H1 (cell line): ENCODE data around the gene ULBP1. TPM values are rescaled to one million over a fixed set of nuclear protein-coding genes. Genes with fewer than 3 reads are reported as not detected.
A peak's percentile ranks its signal among the peaks of the same experiment; 100 is the strongest.

Experiments used
- CTCF ChIA-PET: fragments of 300-600 bp; sonication (Branson Sonifier 250); formaldehyde crosslinking; loops from one replicate; lab custom pipeline; 2021; ENCODE audit not compliant: partially characterized antibody; lab: Charles Lee
- POLR2A ChIA-PET: fragments of 300-600 bp; sonication (Branson Sonifier 250); formaldehyde crosslinking; loops from one replicate; lab custom pipeline; 2021; ENCODE audit warnings: inconsistent platforms; ENCODE audit not compliant: partially characterized antibody; lab: Charles Lee
- DNase-seq, 2 experiments: peaks; one replicate each; pipeline versions ENCODE4 v3.0.0 to v3.0.0-alpha.2; 2010 to 2022; ENCODE audit warnings: low spot score in 2 of 2, low read depth in 1 of 2, mixed read lengths in 1 of 2
- FAIRE-seq: peaks from 2 replicates; lab custom pipeline; 2011; peaks lifted over from hg19 to GRCh38; lab: Jason Lieb, UNC
- H2AFZ ChIP-seq: 2 replicates; pipeline ENCODE4 v1.8.1; 2012; ENCODE audit warnings: low read length, inconsistent platforms
- H2AK5ac ChIP-seq: 2 replicates; pipeline ENCODE4 v1.6.1; 2013; ENCODE audit warnings: low read depth, low read length
- H2BK120ac ChIP-seq: replicated peaks from 2 replicates; pipeline ENCODE3; 2013; ENCODE audit warnings: low read depth, low read length, inconsistent platforms
- H2BK12ac ChIP-seq: 2 replicates; pipeline ENCODE4 v1.6.1; 2013; ENCODE audit warnings: low read depth, low read length
- H2BK15ac ChIP-seq: 2 replicates; pipeline ENCODE4 v1.6.1; 2013; ENCODE audit warnings: low read length
- H2BK20ac ChIP-seq: 2 replicates; pipeline ENCODE4 v1.6.1; 2013; ENCODE audit warnings: low read length
- H2BK5ac ChIP-seq: 2 replicates; pipeline ENCODE4 v1.6.1; 2013; ENCODE audit warnings: low read depth, low read length
- H3K14ac ChIP-seq: 2 replicates; pipeline ENCODE4 v1.6.1; 2013; ENCODE audit warnings: inconsistent platforms; ENCODE audit not compliant: insufficient read length
- H3K18ac ChIP-seq: 2 replicates; pipeline ENCODE4 v1.6.1; 2013; ENCODE audit warnings: low read length; ENCODE audit errors: extremely low read depth
- H3K23ac ChIP-seq: 2 replicates; pipeline ENCODE4 v1.6.1; 2013; ENCODE audit warnings: inconsistent platforms; ENCODE audit not compliant: insufficient read length
- H3K23me2 ChIP-seq: 2 replicates; pipeline ENCODE4 v1.6.1; 2013; ENCODE audit warnings: low read depth, low read length
- H3K27ac ChIP-seq: 2 replicates; pipeline ENCODE4 v1.6.1; 2011; ENCODE audit warnings: low read depth, low read length, inconsistent platforms
- H3K27me3 ChIP-seq, 4 experiments: replicated peaks in 1 of 4; 1 replicate in 1 of 4; 2 replicates in 3 of 4; pipeline versions ENCODE4 v1.6.1 to v1.8.1; 2011 to 2013; ENCODE audit warnings: low read length in 3 of 4, mild to moderate bottlenecking in 3 of 4, inconsistent platforms in 2 of 4, mixed read lengths in 2 of 4, moderate library complexity in 1 of 4; ENCODE audit not compliant: control insufficient read depth in 3 of 4, insufficient read depth in 3 of 4; ENCODE audit errors: extremely low read depth in 1 of 4
- H3K36me3 ChIP-seq, 4 experiments: 2 replicates each; pipeline versions ENCODE4 v1.6.1 to v1.8.1; 2011 to 2013; ENCODE audit warnings: mild to moderate bottlenecking in 4 of 4, low read length in 3 of 4, moderate library complexity in 2 of 4, control low read depth in 1 of 4, inconsistent platforms in 1 of 4; ENCODE audit not compliant: insufficient read depth in 4 of 4, control insufficient read depth in 2 of 4
- H3K4ac ChIP-seq: replicated peaks from 2 replicates; pipeline ENCODE3; 2013; ENCODE audit warnings: low read length, low read depth, mixed read lengths, inconsistent platforms; ENCODE audit not compliant: insufficient read length
- H3K4me1 ChIP-seq, 4 experiments: replicated peaks in 1 of 4; 1 replicate in 1 of 4; 2 replicates in 3 of 4; pipeline versions ENCODE4 v1.6.1 to v1.8.1; 2011 to 2013; ENCODE audit warnings: low read length in 3 of 4, inconsistent platforms in 2 of 4, mixed read lengths in 1 of 4; ENCODE audit not compliant: insufficient read depth in 4 of 4, control insufficient read depth in 3 of 4
- H3K4me2 ChIP-seq, 2 experiments: 2 replicates each; pipeline versions ENCODE4 v1.6.1 to v1.8.1; 2011 to 2013; ENCODE audit warnings: low read depth in 2 of 2, low read length in 2 of 2, control low read depth in 1 of 2, inconsistent platforms in 1 of 2, mild to moderate bottlenecking in 1 of 2; ENCODE audit not compliant: insufficient read depth in 1 of 2
- H3K4me3 ChIP-seq, 4 experiments: fragments of 200-600, 300-600 bp in 1 of 4; sonication (generic), shearing (Covaris generic), sonication (Bioruptor Twin) in 1 of 4; 2 replicates each; pipeline versions ENCODE4 v1.5.1 to v1.8.1; 2011 to 2016; ENCODE audit warnings: low read length in 4 of 4, low read depth in 3 of 4, control low read depth in 2 of 4, inconsistent platforms in 2 of 4, mild to moderate bottlenecking in 2 of 4, mixed read lengths in 1 of 4, moderate library complexity in 1 of 4; ENCODE audit not compliant: insufficient read depth in 2 of 4; ENCODE audit errors: extremely low read depth in 1 of 4
- H3K56ac ChIP-seq: replicated peaks from 2 replicates; pipeline ENCODE3; 2013; ENCODE audit warnings: low read depth, mild to moderate bottlenecking, mixed read lengths, low read length, inconsistent platforms; ENCODE audit not compliant: insufficient read length
- H3K79me1 ChIP-seq: 2 replicates; pipeline ENCODE4 v1.6.1; 2013; ENCODE audit warnings: low read depth, low read length, control low read depth
- H3K79me2 ChIP-seq, 2 experiments: 2 replicates each; pipeline versions ENCODE4 v1.6.1 to v1.8.1; 2012 to 2013; ENCODE audit warnings: low read length in 2 of 2, mild to moderate bottlenecking in 2 of 2, inconsistent platforms in 1 of 2; ENCODE audit not compliant: insufficient read depth in 2 of 2, control insufficient read depth in 1 of 2
- H3K9ac ChIP-seq, 4 experiments: replicated peaks in 1 of 4; 1 replicate in 1 of 4; 2 replicates in 3 of 4; pipeline versions ENCODE4 v1.6.1 to v1.8.1; 2011 to 2013; ENCODE audit warnings: low read depth in 3 of 4, low read length in 3 of 4, control low read depth in 2 of 4, mild to moderate bottlenecking in 2 of 4, moderate library complexity in 2 of 4, inconsistent platforms in 1 of 4; ENCODE audit errors: extremely low read depth in 1 of 4
- H3K9me3 ChIP-seq, 2 experiments: 2 replicates each; pipeline versions ENCODE4 v1.6.1 to v1.8.1; 2012 to 2013; ENCODE audit warnings: mild to moderate bottlenecking in 2 of 2, moderate library complexity in 2 of 2, control low read depth in 1 of 2, inconsistent platforms in 1 of 2, low read depth in 1 of 2, low read length in 1 of 2, mixed read lengths in 1 of 2; ENCODE audit not compliant: insufficient read depth in 2 of 2
- H4K20me1 ChIP-seq, 2 experiments: replicated peaks in 1 of 2; 2 replicates each; pipeline versions ENCODE3 to v1.8.1; 2011 to 2013; ENCODE audit warnings: inconsistent platforms in 2 of 2, low read length in 2 of 2, mild to moderate bottlenecking in 1 of 2; ENCODE audit not compliant: insufficient read depth in 2 of 2, control insufficient read depth in 1 of 2
- H4K5ac ChIP-seq: 2 replicates; pipeline ENCODE4 v1.6.1; 2013; ENCODE audit warnings: low read length, low read depth, mixed read lengths, inconsistent platforms; ENCODE audit not compliant: insufficient read length
- H4K8ac ChIP-seq: 2 replicates; pipeline ENCODE4 v1.8.0; 2013; ENCODE audit warnings: mild to moderate bottlenecking, moderate library complexity, low read length, inconsistent platforms; ENCODE audit not compliant: insufficient read depth; ENCODE audit errors: extremely low read depth
- H4K91ac ChIP-seq: replicated peaks from 2 replicates; pipeline ENCODE3; 2013; ENCODE audit warnings: low read length, mixed read lengths, inconsistent platforms; ENCODE audit not compliant: insufficient read length
- EP300 ChIP-seq, 2 experiments: IDR thresholded peaks; 1 replicate in 1 of 2; 2 replicates in 1 of 2; pipeline ENCODE4 v1.6.1; 2011 to 2012; ENCODE audit warnings: low read depth in 2 of 2, low read length in 2 of 2, mild to moderate bottlenecking in 2 of 2, borderline replicate concordance in 1 of 2, inconsistent platforms in 1 of 2, moderate library complexity in 1 of 2
- EZH2 ChIP-seq: fragments of 200-600 bp; sonication (generic); IDR thresholded peaks from 2 replicates; pipeline ENCODE4 v1.7.1; 2012; ENCODE audit warnings: low read depth, mild to moderate bottlenecking, moderate library complexity, low read length, inconsistent platforms; ENCODE audit not compliant: severe bottlenecking
- RNF2 ChIP-seq: fragments of 200-900, 300-1000 bp; sonication (generic); IDR thresholded peaks from 2 replicates; pipeline ENCODE4 v1.7.1; 2016; ENCODE audit warnings: borderline replicate concordance, low read depth, mild to moderate bottlenecking, antibody characterized with exemption, low read length; ENCODE audit not compliant: poor library complexity, severe bottlenecking; ENCODE audit errors: missing control alignments
- SUZ12 ChIP-seq: fragments of 200-600 bp; sonication (generic); IDR thresholded peaks from 2 replicates; pipeline ENCODE4 v1.6.1; 2012; ENCODE audit warnings: mild to moderate bottlenecking, inconsistent platforms, low read length, moderate library complexity, mixed read lengths
- WGBS, 2 experiments: shearing (Covaris generic) in 1 of 2; methylation state at CpG; one replicate each; pipeline versions ENCODE4 v1.1.6 to v1.1.7; 2013 to 2015; ENCODE audit warnings: low lambda C conversion rate in 2 of 2, mixed read lengths in 2 of 2, inconsistent platforms in 1 of 2, low coverage in 1 of 2, missing lambda C conversion rate in 1 of 2; ENCODE audit not compliant: insufficient replicate concordance in 2 of 2, insufficient coverage in 1 of 2, insufficient read length in 1 of 2; ENCODE audit errors: extremely low coverage in 1 of 2, missing lambda C conversion rate in 1 of 2; 5-methylcytosine and 5-hydroxymethylcytosine counted together
- polyA plus RNA-seq, 7 experiments: library from polyadenylated mRNA; depleted of rRNA in 3 of 7; stranded (reverse) in 5 of 7; unstranded in 2 of 7; fragments of >200 nt in 5 of 7; fragments of 200-250 nt in 2 of 7; gene quantifications; 1 replicate in 5 of 7; 2 replicates in 1 of 7; 4 replicates in 1 of 7; pipeline versions ENCODE4 v1.2.1 to v1.2.3, GENCODE V29; 2011 to 2013; ENCODE audit warnings: missing spikeins in 2 of 7, mixed read lengths in 2 of 7
- total RNA-seq: library from RNA; stranded (reverse); fragmentation: NEBNext Ultra II Directional; extraction: Animal tissue kit (Norgen Biotek cat#: 25700); gene quantifications from 2 replicates; pipeline ENCODE4 v1.2.1, GENCODE V29; 2021

The ULBP1 gene
- total and polyA plus RNA-seq, 2 of the 8 experiments (the other 6 are each of a cell fraction or from before 2014, with no cell fraction given), result 0.32 to 0.60 TPM

GRCh38 chr6:149983145-149983544, 19.4 kb downstream of the ULBP1 start:
- Histone ChIP-seq H2BK5ac (no peak overlapping the region), H3K4me3 (no peak overlapping the region), H2AFZ (no peak overlapping the region), H4K8ac (no peak overlapping the region), H3K9ac (no peak overlapping the region), H2BK12ac (no peak overlapping the region), H4K5ac (no peak overlapping the region), H3K14ac (no peak overlapping the region), H3K36me3 (no peaks in the 10 kb centered on the region), H3K9me3 (no peaks in the 10 kb centered on the region; a peak in 1 of 4 replicates), H3K23ac (no peak overlapping the region), H3K27me3 (peaks cover 53 to 85% (median 73%) of the 10 kb centered on the region in 4 experiments), H2AK5ac (no peak overlapping the region), H4K91ac (no peak overlapping the region), H3K23me2 (no peaks in the 10 kb centered on the region; the same call in 1 of the 2 replicates), H3K18ac (no peak overlapping the region), H4K20me1 (peaks cover 0 to 12% of the 10 kb centered on the region in 2 experiments), H3K79me1 (no peaks in the 10 kb centered on the region)
- WGBS, 2 experiments, result 19% methylated on average over 9 of the region's 9 CpGs; no CpG with 5 or more reads in 1 of the 2 experiments
- ChIA-PET POLR2A (no interaction called here), CTCF (interaction anchor here (1.0 kb wide), 1 partner anchor 22 kb away, joined by 3 read pairs; no protein-coding TSS in a partner anchor)
- DNase-seq, result no peak
- FAIRE-seq, result no peak
- TF ChIP-seq EZH2 (peak; percentile 66), SUZ12 (peak; percentile 69), RNF2 (peak; percentile 43), EP300 (IDR thresholded peaks at IDR 0.05; ENCODE audit: borderline replicate concordance in 1 of 2, low read depth in 2 of 2, low read length in 2 of 2) (no peak)
- TF ChIP-seq, all 59 proteins: peak for 3
- H2BK20ac ChIP-seq, result no peak overlapping the region
- no peak overlapping the region for H3K56ac ChIP-seq
- H2BK15ac ChIP-seq, result no peak overlapping the region
- H3K4ac ChIP-seq, result no peak overlapping the region
- no peak overlapping the region for H2BK120ac ChIP-seq
- 0 out of 7 replicates have a peak, but pooled peaks cover 0 to 2% (median 0%) of the 10 kb centered on the region in 4 experiments for H3K4me1 ChIP-seq
- no peak overlapping the region for H3K27ac ChIP-seq
- no peaks in the 10 kb centered on the region for H3K79me2 ChIP-seq
- H3K4me2 ChIP-seq, result no peak overlapping the region
